ENCODE results near the gene CALML5. TPM values are rescaled to one million over a fixed set of nuclear protein-coding genes. Genes with fewer than 3 reads are reported as not detected.

CALML5 gene
- polyA plus RNA-seq, 1 of the 3 experiments (the other 2 are of a cell fraction): not detected

GRCh38 chr10:5542100-5542499 lies 42.7 kb upstream of the CALML5 start:
- H3K9ac ChIP-seq: no peak overlapping the region
- no peak for DNase-seq
- 89% methylated on average over 1 of the region's 1 CpG for WGBS (ENCODE audit: low lambda C conversion rate)
- no peaks in the 10 kb centered on the region for H3K79me2 ChIP-seq (ENCODE audit: insufficient read depth)
- no peaks in the 10 kb centered on the region for H3K36me3 ChIP-seq (replicated peaks in 1 of 2; ENCODE audit: control insufficient read depth in 1 of 2, insufficient read depth in 2 of 2, low read length in 1 of 2)
- H3K4me2 ChIP-seq: no peak overlapping the region
- H3K9me3 ChIP-seq: 0 out of 2 replicates have a peak, but pooled peaks cover 16% of the 10 kb centered on the region
- H3F3A ChIP-seq (replicated peaks; ENCODE audit: insufficient read depth): no peaks in the 10 kb centered on the region
- H4K20me1 ChIP-seq (ENCODE audit: insufficient read depth): no peaks in the 10 kb centered on the region
- no peak overlapping the region for H2AFZ ChIP-seq (ENCODE audit: low read depth)
- POLR2A ChIA-PET: no interaction called here
- no peaks in the 10 kb centered on the region for H3K9me2 ChIP-seq
- no peak for TF ChIP-seq REST (IDR thresholded peaks at IDR 0.05; ENCODE audit: low read depth, low read length)
- no peak for TF ChIP-seq CHD2 (IDR thresholded peaks at IDR 0.05; ENCODE audit: low read length, partially characterized antibody)
- no peak for TF ChIP-seq NFIC (IDR thresholded peaks at IDR 0.05; ENCODE audit: borderline replicate concordance)
- no peak for TF ChIP-seq EP300 (IDR thresholded peaks at IDR 0.05; ENCODE audit: borderline replicate concordance in 1 of 2, low read depth in 1 of 2, low read length in 1 of 2)
- TF ChIP-seq EZH2phosphoT487 (IDR thresholded peaks at IDR 0.05; ENCODE audit: borderline replicate concordance, low read depth): no peak
- TF ChIP-seq MAX (IDR thresholded peaks at IDR 0.05; ENCODE audit: low read depth): no peak
- no peak for TF ChIP-seq CTCF (IDR thresholded peaks at IDR 0.05)
- H3K27me3 ChIP-seq (ENCODE audit: insufficient read depth): no peaks in the 10 kb centered on the region
- no peaks in the 10 kb centered on the region for H3K4me1 ChIP-seq (ENCODE audit: control insufficient read depth in 1 of 2, insufficient read depth in 2 of 2, low read depth in 1 of 2, low read length in 1 of 2)
- H3K27ac ChIP-seq (ENCODE audit: low read depth in 2 of 2, low read length in 1 of 2): no peak overlapping the region
- no peak overlapping the region for H3K4me3 ChIP-seq (ENCODE audit: low read depth in 2 of 2, low read length in 1 of 2)
- CTCF ChIA-PET: interaction anchor here (0.8 kb wide), 1 partner anchor 41 kb away, joined by 3 read pairs; no protein-coding TSS in a partner anchor

- 70% methylated on average over 3 of the region's 3 CpGs for WGBS (ENCODE audit: low lambda C conversion rate)
- POLR2A ChIA-PET: no interaction called here
- TF ChIP-seq EP300 (IDR thresholded peaks at IDR 0.05; ENCODE audit: borderline replicate concordance in 1 of 2, low read depth in 1 of 2, low read length in 1 of 2) (no peak), RXRA (IDR thresholded peaks at IDR 0.05; ENCODE audit: borderline replicate concordance, low read depth) (no peak), JUND (IDR thresholded peaks at IDR 0.05) (no peak), TEAD4 (IDR thresholded peaks at IDR 0.05; ENCODE audit: borderline replicate concordance, insufficient read depth) (no peak), TCF12 (IDR thresholded peaks at IDR 0.05) (no peak), EZH2phosphoT487 (IDR thresholded peaks at IDR 0.05; ENCODE audit: borderline replicate concordance, low read depth) (no peak), FOXM1 (IDR thresholded peaks at IDR 0.05; ENCODE audit: low read depth) (no peak), CHD2 (IDR thresholded peaks at IDR 0.05; ENCODE audit: low read length, partially characterized antibody) (no peak), GABPA (IDR thresholded peaks at IDR 0.05; ENCODE audit: low read depth) (no peak), FOSL2 (IDR thresholded peaks at IDR 0.05; ENCODE audit: borderline replicate concordance, low read depth) (no peak), MAX (IDR thresholded peaks at IDR 0.05; ENCODE audit: low read depth) (no peak), USF2 (IDR thresholded peaks at IDR 0.05; ENCODE audit: borderline replicate concordance, low read depth, low read length) (no peak), ZBTB33 (IDR thresholded peaks at IDR 0.05; ENCODE audit: borderline replicate concordance, low read depth) (no peak), MXI1 (IDR thresholded peaks at IDR 0.05; ENCODE audit: low read depth, low read length) (no peak), RCOR1 (IDR thresholded peaks at IDR 0.05; ENCODE audit: low read length) (no peak), NFIC (IDR thresholded peaks at IDR 0.05; ENCODE audit: borderline replicate concordance) (no peak)
Measured at GRCh38 chr10:5540891-5541290, 41.5 kb upstream of the CALML5 start.

More at GRCh38 chr10:5540891-5541290, 41.5 kb upstream of the CALML5 start:
- H3K4me1 ChIP-seq (ENCODE audit: control insufficient read depth in 1 of 2, insufficient read depth in 2 of 2, low read depth in 1 of 2, low read length in 1 of 2): no peaks in the 10 kb centered on the region
- no peak overlapping the region for H3K27ac ChIP-seq (ENCODE audit: low read depth in 2 of 2, low read length in 1 of 2)
- no peaks in the 10 kb centered on the region for H3F3A ChIP-seq (replicated peaks; ENCODE audit: insufficient read depth)
- no peaks in the 10 kb centered on the region for H3K79me2 ChIP-seq (ENCODE audit: insufficient read depth)
- CTCF ChIA-PET: no interaction called here
- H3K9ac ChIP-seq: no peak overlapping the region
- DNase-seq: no peak
- H3K27me3 ChIP-seq (ENCODE audit: insufficient read depth): no peaks in the 10 kb centered on the region
- no peaks in the 10 kb centered on the region for H3K9me2 ChIP-seq
- H3K9me3 ChIP-seq: 0 out of 2 replicates have a peak, but pooled peaks cover 16% of the 10 kb centered on the region
- no peak overlapping the region for H3K4me2 ChIP-seq
- no peak overlapping the region for H2AFZ ChIP-seq (ENCODE audit: low read depth)
- H4K20me1 ChIP-seq (ENCODE audit: insufficient read depth): no peaks in the 10 kb centered on the region
- H3K4me3 ChIP-seq (ENCODE audit: low read depth in 2 of 2, low read length in 1 of 2): no peak overlapping the region
- no peaks in the 10 kb centered on the region for H3K36me3 ChIP-seq (replicated peaks in 1 of 2; ENCODE audit: control insufficient read depth in 1 of 2, insufficient read depth in 2 of 2, low read length in 1 of 2)

All from SK-N-SH (cell line).